WTC11 (cell line): ENCODE measurements around the gene ZBTB20. TPM values are rescaled to one million over a fixed set of nuclear protein-coding genes. Genes with fewer than 3 reads are reported as not detected.

Source experiments
- ATAC-seq: fragments of 200-7000 bp; cut with Tn5 transposase; 2 replicates; pipeline ENCODE4 v1.10.0; 2021; ENCODE audit warnings: mild to moderate bottlenecking, moderate library complexity
- CTCF ChIA-PET: fragments of 300-600 bp; sonication (Branson Sonifier 250); formaldehyde crosslinking; loops from one replicate; lab custom pipeline; 2021; ENCODE audit warnings: antibody characterized with exemption; lab: Charles Lee
- POLR2A ChIA-PET: fragments of 350-600 bp; sonication (Branson Sonifier 250); formaldehyde crosslinking; loops from one replicate; lab custom pipeline; 2021; ENCODE audit warnings: antibody characterized with exemption; lab: Charles Lee
- DNase-seq: peaks from one replicate; pipeline ENCODE4 v3.0.0; 2021; ENCODE audit warnings: low spot score
- H3K27ac Mint-ChIP-seq: 2 replicates; pipeline ENCODE4 v1.8.0; 2021; ENCODE audit warnings: mixed read lengths
- H3K27me3 Mint-ChIP-seq: 2 replicates; pipeline ENCODE4 v1.8.0; 2021; ENCODE audit warnings: low read depth, mild to moderate bottlenecking, moderate library complexity, mixed read lengths
- H3K36me3 Mint-ChIP-seq: 2 replicates; pipeline ENCODE4 v1.8.0; 2021; ENCODE audit warnings: mixed read lengths
- H3K4me1 Mint-ChIP-seq: 2 replicates; pipeline ENCODE4 v1.8.0; 2022; ENCODE audit warnings: mixed read lengths
- H3K4me3 Mint-ChIP-seq: 2 replicates; pipeline ENCODE4 v1.8.0; 2021; ENCODE audit warnings: mild to moderate bottlenecking, moderate library complexity, mixed read lengths
- H3K9me3 Mint-ChIP-seq: 2 replicates; pipeline ENCODE4 v1.8.0; 2021; ENCODE audit warnings: mixed read lengths
- ATF2 ChIP-seq: sonication (generic); formaldehyde crosslinking; IDR thresholded peaks from 2 replicates; pipeline ENCODE4 v1.8.1; 2022; ENCODE audit warnings: low read depth, missing genetic modification reagents, borderline replicate concordance
- ATF6 ChIP-seq: sonication (generic); formaldehyde crosslinking; IDR thresholded peaks from 2 replicates; pipeline ENCODE4 v1.8.1; 2023; ENCODE audit warnings: mild to moderate bottlenecking, missing genetic modification reagents
- ETV6 ChIP-seq: sonication (generic); formaldehyde crosslinking; IDR thresholded peaks from 2 replicates; pipeline ENCODE4 v1.8.1; 2022; ENCODE audit warnings: mild to moderate bottlenecking, missing genetic modification reagents
- FOXJ3 ChIP-seq: sonication (generic); formaldehyde crosslinking; IDR thresholded peaks from 2 replicates; pipeline ENCODE4 v1.9.0; 2021; ENCODE audit warnings: missing genetic modification reagents, mild to moderate bottlenecking, borderline replicate concordance
- KAT7 ChIP-seq: sonication (generic); formaldehyde crosslinking; IDR thresholded peaks from 2 replicates; pipeline ENCODE4 v1.8.1; 2023; ENCODE audit warnings: missing genetic modification reagents, mild to moderate bottlenecking, borderline replicate concordance
- NFE2L1 ChIP-seq: sonication (generic); formaldehyde crosslinking; IDR thresholded peaks from 2 replicates; pipeline ENCODE4 v1.8.1; 2023; ENCODE audit warnings: missing genetic modification reagents
- NR3C1 ChIP-seq: sonication (generic); formaldehyde crosslinking; conservative IDR thresholded peaks from 2 replicates; pipeline ENCODE4 v1.8.1; 2023; ENCODE audit warnings: low read depth, mild to moderate bottlenecking, missing genetic modification reagents
- PREB ChIP-seq: sonication (generic); formaldehyde crosslinking; IDR thresholded peaks from 2 replicates; pipeline ENCODE4 v1.8.1; 2022; ENCODE audit warnings: mild to moderate bottlenecking, missing genetic modification reagents, moderate library complexity, borderline replicate concordance
- PRRX2 ChIP-seq: fragments of 250-450 bp; sonication (Bioruptor Pico); IDR thresholded peaks from 2 replicates; pipeline ENCODE4 v1.8.0; 2021; ENCODE audit warnings: mild to moderate bottlenecking
- SMAD4 ChIP-seq: sonication (generic); formaldehyde crosslinking; IDR thresholded peaks from 2 replicates; pipeline ENCODE4 v1.8.0; 2022; ENCODE audit warnings: mild to moderate bottlenecking, missing genetic modification reagents
- TEAD1 ChIP-seq: sonication (generic); formaldehyde crosslinking; IDR thresholded peaks from 2 replicates; pipeline ENCODE4 v1.8.0; 2022; ENCODE audit warnings: mild to moderate bottlenecking, missing genetic modification reagents
- ZNF219 ChIP-seq: sonication (generic); formaldehyde crosslinking; IDR thresholded peaks from 2 replicates; pipeline ENCODE4 v1.8.0; 2023; ENCODE audit warnings: missing genetic modification reagents, mild to moderate bottlenecking, borderline replicate concordance
- ZNF423 ChIP-seq: fragments of 250-450 bp; sonication (Bioruptor Pico); IDR thresholded peaks from 2 replicates; pipeline ENCODE4 v2.1.2; 2022; ENCODE audit warnings: mild to moderate bottlenecking, moderate library complexity
- total RNA-seq: library from RNA; stranded (reverse); gene quantifications from 3 replicates; pipeline ENCODE4 v1.2.3, GENCODE V29; 2021
- TF ChIP-seq, protein P1 (sequence below): fragments of 250-450 bp; sonication (Bioruptor Pico); IDR thresholded peaks from 2 replicates; pipeline ENCODE4 v1.9.0; 2021; ENCODE audit warnings: moderate library complexity, mild to moderate bottlenecking, inconsistent platforms, borderline replicate concordance
- TF ChIP-seq, protein P2 (sequence below): fragments of 250-450 bp; sonication (Bioruptor Pico); conservative IDR thresholded peaks from 2 replicates; pipeline ENCODE4 v1.9.0; 2021; ENCODE audit warnings: mild to moderate bottlenecking
- TF ChIP-seq, protein P3 (sequence below): sonication (generic); formaldehyde crosslinking; IDR thresholded peaks from 2 replicates; pipeline ENCODE4 v1.8.1; 2022; ENCODE audit warnings: low read depth, mild to moderate bottlenecking, moderate library complexity, missing genetic modification reagents, borderline replicate concordance
- TF ChIP-seq, protein P4 (sequence below): sonication (generic); formaldehyde crosslinking; IDR thresholded peaks from 2 replicates; pipeline ENCODE4 v1.8.0; 2022; ENCODE audit warnings: mild to moderate bottlenecking, missing genetic modification reagents

ZBTB20 gene
- total RNA-seq, 1 experiment from 2014 or later: 1.5 TPM

DNA sequence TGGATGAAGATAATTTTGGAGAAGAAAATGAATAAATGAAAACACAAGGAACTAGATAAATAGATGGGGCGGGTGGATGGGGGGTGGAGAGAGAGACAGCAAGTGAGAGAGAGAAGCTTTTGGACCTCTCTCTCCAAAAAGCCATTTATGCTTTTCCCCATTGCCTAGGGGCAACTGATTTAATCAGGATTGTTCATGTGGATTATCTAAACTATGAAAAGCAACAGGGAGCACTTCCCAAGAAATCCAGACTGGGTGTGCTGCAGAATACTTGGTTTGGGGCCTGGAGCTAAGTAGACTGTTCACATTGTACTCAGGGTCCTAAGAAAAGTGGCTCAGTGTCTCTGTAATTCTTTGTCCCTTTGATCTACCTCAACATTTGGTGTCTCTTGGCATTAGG, 486.3 kb downstream of the ZBTB20 start (continued):
- TF ChIP-seq ATF2 (CRISPR knock-in tag): no peak
- TF ChIP-seq SMAD4 (CRISPR knock-in tag): no peak
- TF ChIP-seq ZNF423 (CRISPR knock-in tag): no peak
- TF ChIP-seq ETV6 (CRISPR knock-in tag): no peak
- TF ChIP-seq NFE2L1 (CRISPR knock-in tag): no peak
- no peak for TF ChIP-seq TEAD1 (CRISPR knock-in tag)
- no peak for TF ChIP-seq ATF6 (CRISPR knock-in tag)
- TF ChIP-seq, all 79 proteins: peak for 0

- no peak overlapping the region for H3K27ac Mint-ChIP-seq
- peaks cover 6% of the 10 kb centered on the region; the same call in 1 of the 2 replicates for H3K36me3 Mint-ChIP-seq
- ChIA-PET POLR2A (no interaction called here), CTCF (no interaction called here)
- DNase-seq (no peak), ATAC-seq (no peak)
- peaks cover 9% of the 10 kb centered on the region for H3K4me1 Mint-ChIP-seq
- TF ChIP-seq FOXJ3: no peak
- TF ChIP-seq NR3C1: no peak
- TF ChIP-seq PRRX2 (CRISPR knock-in tag): no peak
- TF ChIP-seq, protein P1, sequence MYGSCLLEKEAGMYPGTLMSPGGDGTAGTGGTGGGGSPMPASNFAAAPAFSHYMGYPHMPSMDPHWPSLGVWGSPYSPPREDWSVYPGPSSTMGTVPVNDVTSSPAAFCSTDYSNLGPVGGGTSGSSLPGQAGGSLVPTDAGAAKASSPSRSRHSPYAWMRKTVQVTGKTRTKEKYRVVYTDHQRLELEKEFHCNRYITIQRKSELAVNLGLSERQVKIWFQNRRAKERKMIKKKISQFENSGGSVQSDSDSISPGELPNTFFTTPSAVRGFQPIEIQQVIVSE: no peak
- TF ChIP-seq ZNF219 (CRISPR knock-in tag): no peak
- TF ChIP-seq, protein P2, sequence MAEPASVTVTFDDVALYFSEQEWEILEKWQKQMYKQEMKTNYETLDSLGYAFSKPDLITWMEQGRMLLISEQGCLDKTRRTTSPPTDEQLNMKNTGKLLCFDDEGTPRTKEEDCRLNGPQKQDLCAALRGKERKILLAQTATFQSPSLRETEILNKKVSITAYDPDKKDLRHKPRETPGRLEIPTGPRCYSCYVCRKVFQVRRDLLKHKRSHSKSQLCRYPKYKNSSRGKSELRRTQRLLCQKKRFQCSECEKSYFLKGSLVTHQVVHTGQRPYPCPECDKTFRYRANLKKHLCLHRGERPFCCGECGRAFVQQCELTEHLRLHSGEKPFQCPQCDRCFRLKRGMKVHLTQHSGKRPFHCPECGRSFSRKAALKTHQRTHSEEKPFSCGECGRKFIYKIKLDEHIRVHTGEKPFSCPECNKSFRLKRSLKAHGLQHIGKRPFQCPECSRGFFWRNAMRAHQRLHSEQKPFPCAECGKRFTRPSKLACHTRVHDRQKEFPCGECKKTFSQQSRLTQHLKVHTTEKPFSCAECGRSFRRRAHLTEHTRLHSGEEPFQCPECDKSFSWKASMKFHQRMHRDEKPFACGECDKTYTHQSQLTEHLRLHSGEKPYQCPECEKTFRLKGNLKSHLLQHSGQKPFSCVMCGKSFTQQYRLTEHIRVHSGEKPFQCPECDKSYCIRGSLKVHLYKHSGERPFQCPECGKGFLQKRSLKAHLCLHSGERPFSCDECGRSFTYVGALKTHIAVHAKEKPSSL: no peak
- TF ChIP-seq, protein P3, sequence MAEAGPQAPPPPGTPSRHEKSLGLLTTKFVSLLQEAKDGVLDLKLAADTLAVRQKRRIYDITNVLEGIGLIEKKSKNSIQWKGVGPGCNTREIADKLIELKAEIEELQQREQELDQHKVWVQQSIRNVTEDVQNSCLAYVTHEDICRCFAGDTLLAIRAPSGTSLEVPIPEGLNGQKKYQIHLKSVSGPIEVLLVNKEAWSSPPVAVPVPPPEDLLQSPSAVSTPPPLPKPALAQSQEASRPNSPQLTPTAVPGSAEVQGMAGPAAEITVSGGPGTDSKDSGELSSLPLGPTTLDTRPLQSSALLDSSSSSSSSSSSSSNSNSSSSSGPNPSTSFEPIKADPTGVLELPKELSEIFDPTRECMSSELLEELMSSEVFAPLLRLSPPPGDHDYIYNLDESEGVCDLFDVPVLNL (CRISPR knock-in tag): no peak
- TF ChIP-seq PREB (CRISPR knock-in tag): no peak
- TF ChIP-seq KAT7 (CRISPR knock-in tag): no peak
- TF ChIP-seq, protein P4, sequence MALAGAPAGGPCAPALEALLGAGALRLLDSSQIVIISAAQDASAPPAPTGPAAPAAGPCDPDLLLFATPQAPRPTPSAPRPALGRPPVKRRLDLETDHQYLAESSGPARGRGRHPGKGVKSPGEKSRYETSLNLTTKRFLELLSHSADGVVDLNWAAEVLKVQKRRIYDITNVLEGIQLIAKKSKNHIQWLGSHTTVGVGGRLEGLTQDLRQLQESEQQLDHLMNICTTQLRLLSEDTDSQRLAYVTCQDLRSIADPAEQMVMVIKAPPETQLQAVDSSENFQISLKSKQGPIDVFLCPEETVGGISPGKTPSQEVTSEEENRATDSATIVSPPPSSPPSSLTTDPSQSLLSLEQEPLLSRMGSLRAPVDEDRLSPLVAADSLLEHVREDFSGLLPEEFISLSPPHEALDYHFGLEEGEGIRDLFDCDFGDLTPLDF (CRISPR knock-in tag): no peak
- peaks cover 8% of the 10 kb centered on the region for H3K9me3 Mint-ChIP-seq
- H3K4me3 Mint-ChIP-seq: no peak overlapping the region
- H3K27me3 Mint-ChIP-seq: no peaks in the 10 kb centered on the region
Observed at GRCh38 chr3:114660124-114660523, 487.0 kb downstream of the ZBTB20 start.
